Measurements from ENCODE around the gene CD22.
"Not testable (repeated sequence)": the region's sequence is repeated elsewhere in the genome, so short reads cannot be mapped to it uniquely, and the experiment has no call there.

DNA sequence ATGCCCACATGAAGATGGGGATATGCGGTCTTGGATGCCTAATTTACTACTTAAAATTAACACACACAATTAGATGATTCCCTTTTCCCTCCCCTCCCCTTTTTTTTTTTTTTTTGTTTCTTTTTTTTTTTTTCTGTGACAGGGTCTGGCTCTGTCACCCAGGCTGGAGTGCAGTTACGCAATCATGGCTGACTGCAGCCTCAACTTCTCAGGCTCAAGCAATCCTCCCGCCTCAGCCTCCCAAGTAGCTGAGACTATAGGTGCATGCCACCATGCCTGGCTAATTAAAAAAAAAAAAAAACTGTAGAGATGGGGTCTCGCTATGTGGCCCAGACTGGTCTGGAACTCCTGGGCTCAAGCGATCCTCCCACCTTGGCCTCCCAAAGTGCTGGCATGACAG is 50.6 kb downstream of the CD22 start:
- TF ChIP-seq CTCF (IDR thresholded peaks at IDR 0.05); EZH2 (IDR thresholded peaks at IDR 0.05; ENCODE audit: borderline replicate concordance, insufficient read depth, low read depth, low read length, poor library complexity, severe bottlenecking): not testable (repeated sequence)
